Ishikawa (cell line): ENCODE data around the gene PSMB4.

Experiments
- CEBPB ChIP-seq: IDR thresholded peaks from 2 replicates; pipeline ENCODE4 v1.6.1; 2012
- CREB1 ChIP-seq: IDR thresholded peaks from 2 replicates; pipeline ENCODE4 v1.6.1; 2012; ENCODE audit warnings: low read depth
- EGR1 ChIP-seq: IDR thresholded peaks from 2 replicates; pipeline ENCODE4 v1.6.1; 2012
- EP300 ChIP-seq: IDR thresholded peaks from 2 replicates; pipeline ENCODE4 v1.6.1; 2012; ENCODE audit warnings: borderline replicate concordance
- FOXM1 ChIP-seq: IDR thresholded peaks from 2 replicates; pipeline ENCODE4 v1.6.1; 2012; ENCODE audit warnings: low read depth, borderline replicate concordance
- MAX ChIP-seq: IDR thresholded peaks from 2 replicates; pipeline ENCODE4 v1.6.1; 2012
- NFIC ChIP-seq: IDR thresholded peaks from 2 replicates; pipeline ENCODE4 v1.6.1; 2012
- RAD21 ChIP-seq: IDR thresholded peaks from 2 replicates; pipeline ENCODE4 v1.6.1; 2012; ENCODE audit warnings: low read depth
- REST ChIP-seq: IDR thresholded peaks from 2 replicates; pipeline ENCODE4 v1.6.1; 2012; ENCODE audit warnings: low read depth, mild to moderate bottlenecking
- TAF1 ChIP-seq: IDR thresholded peaks from 2 replicates; pipeline ENCODE4 v1.6.1; 2012; ENCODE audit warnings: low read depth, mild to moderate bottlenecking
- TCF12 ChIP-seq: IDR thresholded peaks from 2 replicates; pipeline ENCODE4 v1.6.1; 2012; ENCODE audit warnings: low read depth
- TEAD4 ChIP-seq: IDR thresholded peaks from 2 replicates; pipeline ENCODE4 v1.6.1; 2012
- YY1 ChIP-seq: IDR thresholded peaks from 2 replicates; pipeline ENCODE4 v1.6.1; 2012; ENCODE audit warnings: low read depth
- ZBTB7A ChIP-seq: IDR thresholded peaks from 2 replicates; pipeline ENCODE4 v1.6.1; 2012; ENCODE audit warnings: low read depth
- TF ChIP-seq, protein P1 (sequence below): IDR thresholded peaks from 2 replicates; pipeline ENCODE4 v1.6.1; 2012

The PSMB4 gene

GRCh38 chr1:151386002-151386401 is 13.4 kb upstream of the PSMB4 start:
- no peak for TF ChIP-seq EP300
- TF ChIP-seq NFIC = no peak
- no peak for TF ChIP-seq MAX
- no peak for TF ChIP-seq TAF1
- no peak for TF ChIP-seq CREB1
- TF ChIP-seq YY1 = no peak
- TF ChIP-seq ZBTB7A = no peak
- no peak for TF ChIP-seq CEBPB
- TF ChIP-seq TCF12 = no peak
- TF ChIP-seq RAD21 = no peak
- TF ChIP-seq FOXM1 = no peak
- TF ChIP-seq EGR1 = no peak
- TF ChIP-seq, protein P1, sequence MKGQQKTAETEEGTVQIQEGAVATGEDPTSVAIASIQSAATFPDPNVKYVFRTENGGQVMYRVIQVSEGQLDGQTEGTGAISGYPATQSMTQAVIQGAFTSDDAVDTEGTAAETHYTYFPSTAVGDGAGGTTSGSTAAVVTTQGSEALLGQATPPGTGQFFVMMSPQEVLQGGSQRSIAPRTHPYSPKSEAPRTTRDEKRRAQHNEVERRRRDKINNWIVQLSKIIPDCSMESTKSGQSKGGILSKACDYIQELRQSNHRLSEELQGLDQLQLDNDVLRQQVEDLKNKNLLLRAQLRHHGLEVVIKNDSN = no peak
- TF ChIP-seq TEAD4 = no peak
- no peak for TF ChIP-seq REST

- no peak for TF ChIP-seq CREB1
- no peak for TF ChIP-seq MAX
- TF ChIP-seq RAD21 = no peak
- TF ChIP-seq FOXM1 = no peak
- no peak for TF ChIP-seq REST
- no peak for TF ChIP-seq NFIC
- TF ChIP-seq EGR1 = no peak
- TF ChIP-seq YY1 = no peak
- TF ChIP-seq, protein P1 = no peak
- TF ChIP-seq TAF1 = no peak
- no peak for TF ChIP-seq CEBPB
- no peak for TF ChIP-seq TEAD4
Measured at GRCh38 chr1:151391079-151391563, 8.3 kb upstream of the PSMB4 start.

DNA sequence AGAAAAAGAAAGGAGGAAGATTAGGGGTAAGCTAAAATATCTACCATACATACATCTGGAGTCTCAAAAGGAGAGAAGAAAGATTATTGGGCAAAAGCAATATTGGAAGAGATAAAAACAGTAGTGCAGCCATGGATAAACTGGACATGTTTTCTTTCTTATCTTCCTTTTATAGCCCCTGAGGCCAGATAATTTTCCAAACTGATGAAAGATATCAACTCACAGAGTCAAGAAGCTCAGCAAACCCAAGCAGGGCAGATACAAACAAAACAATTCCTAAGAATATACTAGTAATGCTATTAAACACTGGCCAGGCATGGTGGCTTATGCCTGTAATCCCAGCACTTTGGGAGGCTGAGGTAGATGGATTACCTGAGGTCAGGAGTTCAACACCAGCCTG is 5.8 kb upstream of the PSMB4 start:
- no peak for TF ChIP-seq CREB1
- TF ChIP-seq MAX = no peak
- TF ChIP-seq EGR1 = no peak
- no peak for TF ChIP-seq TCF12
- no peak for TF ChIP-seq TAF1
- TF ChIP-seq ZBTB7A = no peak
- TF ChIP-seq, protein P1 = no peak
- no peak for TF ChIP-seq CEBPB
- TF ChIP-seq FOXM1 = no peak
- TF ChIP-seq NFIC = no peak
- no peak for TF ChIP-seq YY1
- no peak for TF ChIP-seq TEAD4
- no peak for TF ChIP-seq RAD21

DNA sequence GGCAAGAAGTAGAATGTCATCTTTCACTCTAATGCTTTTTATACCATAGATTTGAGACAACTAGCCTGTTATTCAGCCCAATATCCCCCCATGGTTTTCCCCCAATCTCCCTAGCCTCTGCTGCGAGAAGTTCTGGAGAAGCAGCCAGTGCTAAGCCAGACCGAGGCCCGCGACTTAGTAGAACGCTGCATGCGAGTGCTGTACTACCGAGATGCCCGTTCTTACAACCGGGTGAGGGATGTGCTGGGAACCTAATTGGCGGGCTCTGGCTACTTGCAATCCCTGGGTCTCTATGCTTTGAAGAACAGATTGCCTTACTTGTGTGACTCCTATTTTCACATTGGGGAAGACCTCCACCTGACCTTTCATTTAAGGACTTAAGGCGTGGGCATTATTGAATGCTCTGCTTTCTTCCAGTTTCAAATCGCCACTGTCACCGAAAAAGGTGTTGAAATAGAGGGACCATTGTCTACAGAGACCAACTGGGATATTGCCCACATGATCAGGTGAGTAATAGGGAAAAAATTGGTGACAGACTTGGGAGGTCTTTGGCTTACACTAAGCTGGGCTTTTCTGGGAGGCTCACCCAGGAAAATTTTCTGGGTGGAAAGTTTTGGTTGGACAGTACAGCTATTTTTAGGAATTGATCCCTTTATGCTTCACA is 1.9 kb downstream of the PSMB4 start:
- no peak for TF ChIP-seq TAF1
- TF ChIP-seq EGR1 = no peak
- TF ChIP-seq TCF12 = no peak
- no peak for TF ChIP-seq RAD21
- no peak for TF ChIP-seq NFIC
- no peak for TF ChIP-seq CEBPB
- no peak for TF ChIP-seq TEAD4
- no peak for TF ChIP-seq CREB1
- TF ChIP-seq MAX = no peak
- TF ChIP-seq YY1 = no peak
- no peak for TF ChIP-seq FOXM1
- TF ChIP-seq, protein P1 = no peak
- no peak for TF ChIP-seq EP300
- TF ChIP-seq ZBTB7A = no peak
